IMR-90 (cell line): Measurements from ENCODE around the gene LRP1B. TPM values are rescaled to one million over a fixed set of nuclear protein-coding genes. Genes with fewer than 3 reads are reported as not detected.

Experiments
- ATAC-seq: fragments of 200-7000 bp; cut with Tn5 transposase; 2 replicates; pipeline ENCODE4 v1.9.1; 2020; ENCODE audit warnings: low read depth, mild to moderate bottlenecking, moderate library complexity
- BruUV-seq: library from RNA; stranded (reverse); fragments of 400-500 nt; replicated peaks from 2 replicates; lab custom pipeline; 2021; lab: Mats Ljungman, UMichigan
- CTCF ChIA-PET: fragments of 300-600 bp; formaldehyde crosslinking; extraction: SDS; loops from one replicate; lab custom pipeline; 2021; ENCODE audit warnings: antibody characterized with exemption; lab: Yijun Ruan, JAX
- POLR2A ChIA-PET: fragments of 300-600 bp; sonication (Branson Sonifier 250); formaldehyde crosslinking; loops from one replicate; lab custom pipeline; 2022; ENCODE audit warnings: antibody characterized with exemption; ENCODE audit not compliant: unreplicated experiment; lab: Charles Lee
- DNase-seq: peaks from one replicate; pipeline ENCODE4 v3.0.0; 2013
- H2AFZ ChIP-seq: replicated peaks from 2 replicates; pipeline ENCODE3; 2013; ENCODE audit warnings: low read length, mild to moderate bottlenecking; ENCODE audit not compliant: poor library complexity
- H2AK5ac ChIP-seq: 2 replicates; pipeline ENCODE4 v1.6.1; 2013; ENCODE audit warnings: low read depth, low read length, inconsistent platforms
- H2AK9ac ChIP-seq: replicated peaks from 2 replicates; pipeline ENCODE3; 2013; ENCODE audit warnings: mild to moderate bottlenecking, low read depth, low read length, moderate library complexity; ENCODE audit not compliant: poor library complexity
- H2BK120ac ChIP-seq: 2 replicates; pipeline ENCODE4 v1.6.1; 2013; ENCODE audit warnings: low read depth, low read length, inconsistent platforms
- H2BK15ac ChIP-seq: 3 replicates; pipeline ENCODE4 v1.6.1; 2013; ENCODE audit warnings: low read depth, low read length, inconsistent platforms
- H2BK20ac ChIP-seq: 2 replicates; pipeline ENCODE4 v1.6.1; 2013; ENCODE audit warnings: low read depth, mild to moderate bottlenecking, inconsistent platforms, low read length, moderate library complexity
- H2BK5ac ChIP-seq: 2 replicates; pipeline ENCODE4 v1.6.1; 2013; ENCODE audit warnings: mild to moderate bottlenecking, low read depth, low read length, inconsistent platforms; ENCODE audit not compliant: poor library complexity, severe bottlenecking
- H3K14ac ChIP-seq: replicated peaks from 2 replicates; pipeline ENCODE4 v1.6.1; 2013; ENCODE audit warnings: low read depth, low read length, inconsistent platforms
- H3K18ac ChIP-seq: 2 replicates; pipeline ENCODE4 v1.6.1; 2013; ENCODE audit warnings: low read depth, low read length, control low read depth
- H3K23ac ChIP-seq: 2 replicates; pipeline ENCODE4 v1.6.1; 2013; ENCODE audit warnings: low read depth, low read length, inconsistent platforms
- H3K27ac ChIP-seq: 2 replicates; pipeline ENCODE4 v1.5.1; 2013; ENCODE audit warnings: mild to moderate bottlenecking, control low read depth, low read length; ENCODE audit not compliant: insufficient read depth
- H3K27me3 ChIP-seq: 2 replicates; pipeline ENCODE4 v1.6.1; 2013; ENCODE audit warnings: low read length; ENCODE audit not compliant: control insufficient read depth, insufficient read depth
- H3K36me3 ChIP-seq: 2 replicates; pipeline ENCODE4 v1.6.1; 2013; ENCODE audit warnings: low read length, mixed read lengths; ENCODE audit not compliant: control insufficient read depth, insufficient read depth
- H3K4ac ChIP-seq: 2 replicates; pipeline ENCODE4 v1.6.1; 2013; ENCODE audit warnings: low read depth, low read length, inconsistent platforms
- H3K4me1 ChIP-seq: 2 replicates; pipeline ENCODE4 v1.6.1; 2013; ENCODE audit warnings: low read length, mixed read lengths; ENCODE audit not compliant: control insufficient read depth, insufficient read depth
- H3K4me2 ChIP-seq: 2 replicates; pipeline ENCODE4 v1.6.1; 2013; ENCODE audit warnings: low read depth, mild to moderate bottlenecking, control low read depth, low read length, moderate library complexity
- H3K4me3 ChIP-seq: 2 replicates; pipeline ENCODE4 v1.5.1; 2013; ENCODE audit warnings: low read depth, mild to moderate bottlenecking, control low read depth, low read length, moderate library complexity; ENCODE audit not compliant: insufficient read depth
- H3K56ac ChIP-seq: 2 replicates; pipeline ENCODE4 v1.6.1; 2013; ENCODE audit warnings: low read length, inconsistent platforms; ENCODE audit not compliant: insufficient read depth; ENCODE audit errors: extremely low read depth
- H3K79me1 ChIP-seq, 2 experiments: 2 replicates each; pipeline ENCODE4 v1.6.1; 2013; ENCODE audit warnings: low read length in 2 of 2, inconsistent platforms in 1 of 2, low read depth in 1 of 2
- H3K9ac ChIP-seq: 2 replicates; pipeline ENCODE4 v1.6.1; 2013; ENCODE audit warnings: low read depth, low read length, control low read depth
- H3K9me1 ChIP-seq: 2 replicates; pipeline ENCODE4 v1.6.1; 2013; ENCODE audit warnings: low read length, inconsistent platforms; ENCODE audit not compliant: insufficient read depth
- H3K9me3 ChIP-seq: 2 replicates; pipeline ENCODE4 v1.6.1; 2013; ENCODE audit warnings: low read length; ENCODE audit not compliant: control insufficient read depth, insufficient read depth
- H4K20me1 ChIP-seq: 2 replicates; pipeline ENCODE4 v1.6.1; 2013; ENCODE audit warnings: low read length, inconsistent platforms; ENCODE audit not compliant: insufficient read depth
- H4K5ac ChIP-seq: 2 replicates; pipeline ENCODE4 v1.6.1; 2013; ENCODE audit warnings: mild to moderate bottlenecking, low read depth, low read length, control low read depth
- H4K8ac ChIP-seq, 2 experiments: 2 replicates each; pipeline ENCODE4 v1.6.1; 2013; ENCODE audit warnings: low read depth in 2 of 2, low read length in 2 of 2, control low read depth in 1 of 2, inconsistent platforms in 1 of 2
- H4K91ac ChIP-seq: 2 replicates; pipeline ENCODE4 v1.6.1; 2013; ENCODE audit warnings: low read depth, low read length, inconsistent platforms; ENCODE audit not compliant: insufficient read depth
- BHLHE40 ChIP-seq: fragments of 150-350 bp; IDR thresholded peaks from 2 replicates; pipeline ENCODE4 v1.6.1; 2016; ENCODE audit warnings: mild to moderate bottlenecking, low read depth, low read length
- CEBPB ChIP-seq: IDR thresholded peaks from 2 replicates; pipeline ENCODE4 v1.6.1; 2012; ENCODE audit warnings: low read depth, low read length, improper control_type of control experiment
- CHD1 ChIP-seq: IDR thresholded peaks from 2 replicates; pipeline ENCODE4 v1.6.1; 2012; ENCODE audit warnings: low read depth, low read length, improper control_type of control experiment
- CTCF ChIP-seq: conservative IDR thresholded peaks from 2 replicates; pipeline ENCODE4 v1.5.1; 2012; ENCODE audit warnings: mild to moderate bottlenecking, low read depth, low read length, improper control_type of control experiment
- ELK1 ChIP-seq: fragments of 150-350 bp; IDR thresholded peaks from 2 replicates; pipeline ENCODE4 v1.6.1; 2016; ENCODE audit warnings: low read depth, mild to moderate bottlenecking, low read length, moderate library complexity, borderline replicate concordance
- FOS ChIP-seq: fragments of 150-350 bp; IDR thresholded peaks from 2 replicates; pipeline ENCODE4 v1.6.1; 2016; ENCODE audit warnings: low read depth, low read length
- MAFK ChIP-seq: IDR thresholded peaks from 2 replicates; pipeline ENCODE4 v1.6.1; 2012; ENCODE audit warnings: low read depth, low read length, improper control_type of control experiment
- MAZ ChIP-seq: IDR thresholded peaks from 2 replicates; pipeline ENCODE4 v1.6.1; 2012; ENCODE audit warnings: low read depth, mild to moderate bottlenecking, low read length, improper control_type of control experiment, moderate library complexity, borderline replicate concordance
- MXI1 ChIP-seq: IDR thresholded peaks from 2 replicates; pipeline ENCODE4 v1.6.1; 2012; ENCODE audit warnings: low read depth, mild to moderate bottlenecking, low read length, moderate library complexity, borderline replicate concordance
- NFE2L2 ChIP-seq: fragments of 150-350 bp; IDR thresholded peaks from 2 replicates; pipeline ENCODE4 v1.6.1; 2016; ENCODE audit warnings: low read depth, mild to moderate bottlenecking, low read length
- POLR2A ChIP-seq: IDR thresholded peaks from 2 replicates; pipeline ENCODE4 v1.6.1; 2012; ENCODE audit warnings: mild to moderate bottlenecking, low read depth, low read length
- RAD21 ChIP-seq: IDR thresholded peaks from 2 replicates; pipeline ENCODE4 v1.6.1; 2012; ENCODE audit warnings: low read length, improper control_type of control experiment
- RCOR1 ChIP-seq: IDR thresholded peaks from 2 replicates; pipeline ENCODE4 v1.6.1; 2012; ENCODE audit warnings: mild to moderate bottlenecking, low read length, improper control_type of control experiment; ENCODE audit not compliant: insufficient replicate concordance
- RFX5 ChIP-seq: IDR thresholded peaks from 2 replicates; pipeline ENCODE4 v1.8.0; 2012; ENCODE audit warnings: low read depth, mild to moderate bottlenecking, low read length, moderate library complexity
- SMC3 ChIP-seq: fragments of 150-350 bp; IDR thresholded peaks from 2 replicates; pipeline ENCODE4 v1.6.1; 2016; ENCODE audit warnings: low read depth, mild to moderate bottlenecking, antibody characterized with exemption, low read length, moderate library complexity
- USF2 ChIP-seq: fragments of 150-350 bp; IDR thresholded peaks from 2 replicates; pipeline ENCODE4 v1.6.1; 2017; ENCODE audit warnings: mild to moderate bottlenecking, antibody characterized with exemption, low read length, low read depth
- WGBS, 2 experiments: methylation state at CpG; one replicate each; pipeline versions ENCODE4 v1.1.5 to v1.1.7; 2013; ENCODE audit warnings: missing lambda C conversion rate in 2 of 2; ENCODE audit not compliant: insufficient read length in 1 of 2; ENCODE audit errors: extremely low coverage in 2 of 2; 5-methylcytosine and 5-hydroxymethylcytosine counted together
- dilution Hi-C: fragments of 300-500 bp; cut with HindIII; formaldehyde crosslinking; loops from one replicate; pipeline ENCODE4 v1.14.3; 2018; ENCODE audit warnings: low sequenced_read_pairs; ENCODE audit not compliant: unreplicated experiment
- in situ Hi-C: fragments of 300-500 bp; cut with MboI; formaldehyde crosslinking; loops from 3 replicates; pipeline ENCODE4 v1.14.3; 2019; ENCODE audit warnings: low sequenced_read_pairs, inconsistent platforms, mixed read lengths
- intact Hi-C: fragments of 100-400 bp; cut with micrococcal nuclease; formaldehyde crosslinking; loops from 2 replicates; pipeline ENCODE4 v1.10.0; 2022
- polyA plus RNA-seq, 3 experiments: library from polyadenylated mRNA; depleted of rRNA; stranded (reverse); fragments of >200 nt; gene quantifications; 2 replicates each; pipeline ENCODE4 v1.2.3, GENCODE V29; 2012; ENCODE audit warnings: low replicate concordance in 1 of 3
- total RNA-seq: library from RNA; depleted of rRNA; stranded (reverse); fragments of >200 nt; gene quantifications from 2 replicates; pipeline ENCODE4 v1.2.3, GENCODE V29; 2012

The LRP1B gene
- total and polyA plus RNA-seq, 2 of the 4 experiments (the other 2 are of a cell fraction): under 0.01 to 0.02 TPM

- H3K4me3 ChIP-seq: no peak overlapping the region
- H2BK120ac ChIP-seq: no peak overlapping the region
- H3K27ac ChIP-seq: no peak overlapping the region
- H3K79me1 ChIP-seq: no peaks in the 10 kb centered on the region
- no peak overlapping the region for H3K14ac ChIP-seq
- H3K9me3 ChIP-seq: no peaks in the 10 kb centered on the region
- no peak overlapping the region for H3K56ac ChIP-seq
- no peak overlapping the region for H2AK9ac ChIP-seq
- no peaks in the 10 kb centered on the region for H3K4me1 ChIP-seq
- no peak overlapping the region for H3K4ac ChIP-seq
- no peak overlapping the region for H3K23ac ChIP-seq
- no peak overlapping the region for H3K18ac ChIP-seq
- H3K9me1 ChIP-seq: no peaks in the 10 kb centered on the region
- no peak overlapping the region for H3K4me2 ChIP-seq
- dilution Hi-C loops (no loop called here), in situ Hi-C loops (no loop called here), intact Hi-C loops (no loop called here)
- ATAC-seq: no peak
- no peaks in the 10 kb centered on the region for H3K27me3 ChIP-seq
- H2BK5ac ChIP-seq: no peak overlapping the region
- ChIA-PET POLR2A (no interaction called here), CTCF (no interaction called here)
- no CpG with 5 or more reads among the region's 1 CpG for WGBS, 2 experiments
- TF ChIP-seq CTCF: no peak
- TF ChIP-seq NFE2L2: no peak
- TF ChIP-seq CEBPB: no peak
- TF ChIP-seq POLR2A: no peak
- no peak for TF ChIP-seq BHLHE40
- no peak for TF ChIP-seq MAZ
- TF ChIP-seq ELK1: no peak
- TF ChIP-seq RFX5: no peak
- no peak for TF ChIP-seq SMC3
- TF ChIP-seq RAD21: no peak
- TF ChIP-seq RCOR1: no peak
- no peak for TF ChIP-seq CHD1
- TF ChIP-seq MXI1: no peak
- TF ChIP-seq MAFK: no peak
- no peak for TF ChIP-seq FOS
- no peak for TF ChIP-seq USF2
- no peak for DNase-seq
- H4K91ac ChIP-seq: no peak overlapping the region
- no peak overlapping the region for H4K5ac ChIP-seq
- H3K9ac ChIP-seq: no peak overlapping the region
- no peaks in the 10 kb centered on the region for H4K20me1 ChIP-seq
- H4K8ac ChIP-seq: no peak overlapping the region
- no peak overlapping the region for H2BK20ac ChIP-seq
- no peak overlapping the region for H2AFZ ChIP-seq
- no TSS peak for BruUV-seq
- no peak overlapping the region for H2AK5ac ChIP-seq
- no peaks in the 10 kb centered on the region for H3K36me3 ChIP-seq
- H2BK15ac ChIP-seq: no peak overlapping the region
Observed at GRCh38 chr2:142065156-142065555, 65.7 kb downstream of the LRP1B start.
